NCI-H345 treated with DMSO at 0.1 percent for 48 hours (cell line): ENCODE data around the gene HSFX3.
"Not testable (repeated sequence)": the region's sequence is repeated elsewhere in the genome, so short reads cannot be mapped to it uniquely, and the experiment has no call there.

Experiments used
- DNase-seq: peaks from one replicate; lab custom pipeline; 2025; ENCODE audit not compliant: unreplicated experiment; lab: John Stamatoyannopoulos, UW

The HSFX3 gene, protein sequence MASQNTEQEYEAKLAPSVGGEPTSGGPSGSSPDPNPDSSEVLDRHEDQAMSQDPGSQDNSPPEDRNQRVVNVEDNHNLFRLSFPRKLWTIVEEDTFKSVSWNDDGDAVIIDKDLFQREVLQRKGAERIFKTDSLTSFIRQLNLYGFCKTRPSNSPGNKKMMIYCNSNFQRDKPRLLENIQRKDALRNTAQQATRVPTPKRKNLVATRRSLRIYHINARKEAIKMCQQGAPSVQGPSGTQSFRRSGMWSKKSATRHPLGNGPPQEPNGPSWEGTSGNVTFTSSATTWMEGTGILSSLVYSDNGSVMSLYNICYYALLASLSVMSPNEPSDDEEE

DNA sequence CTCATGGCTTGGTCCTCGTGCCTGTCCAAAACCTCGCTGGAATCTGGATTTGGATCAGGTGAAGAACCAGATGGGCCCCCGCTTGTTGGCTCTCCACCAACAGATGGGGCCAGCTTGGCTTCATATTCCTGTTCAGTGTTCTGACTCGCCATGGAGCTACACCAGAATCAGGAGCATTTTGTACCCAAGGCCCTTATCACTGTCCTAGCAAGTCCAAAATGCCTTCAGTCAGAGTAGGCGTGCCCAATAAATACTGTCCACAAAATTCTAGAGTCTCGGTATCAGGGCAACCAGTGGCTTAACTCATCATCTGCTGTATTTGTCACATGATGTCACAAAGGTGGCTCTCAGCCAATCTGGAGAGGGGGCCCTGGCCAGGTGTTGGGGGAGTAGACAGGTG lies at the start of gene HSFX3:
HSFX3 (minus strand) TSS at position 224 of the 400 bp plus-strand sequence; CDS start at position 152, 72 bp downstream.
- not testable (repeated sequence) for DNase-seq

DNA sequence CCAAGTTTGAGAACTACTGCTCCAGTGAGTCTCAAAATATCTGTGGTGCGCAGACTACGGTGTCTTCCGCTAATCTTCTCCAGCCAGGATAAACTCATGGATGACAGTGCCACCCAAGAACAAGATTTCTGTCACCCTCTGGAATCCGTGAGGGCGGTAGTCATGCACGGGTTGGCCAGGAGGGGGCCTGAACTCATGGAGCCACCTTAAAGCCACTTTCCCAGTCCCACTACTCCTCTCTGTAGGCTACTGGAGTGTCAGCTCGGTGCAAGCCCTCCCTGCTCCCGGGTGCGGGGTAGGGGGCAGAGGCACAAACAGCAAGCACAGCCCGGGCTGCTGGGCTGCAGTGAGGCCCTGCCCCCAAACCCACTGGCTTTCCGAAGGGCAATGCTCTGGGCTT lies 48.9 kb upstream of the HSFX3 start:
- not testable (repeated sequence) for DNase-seq

DNA sequence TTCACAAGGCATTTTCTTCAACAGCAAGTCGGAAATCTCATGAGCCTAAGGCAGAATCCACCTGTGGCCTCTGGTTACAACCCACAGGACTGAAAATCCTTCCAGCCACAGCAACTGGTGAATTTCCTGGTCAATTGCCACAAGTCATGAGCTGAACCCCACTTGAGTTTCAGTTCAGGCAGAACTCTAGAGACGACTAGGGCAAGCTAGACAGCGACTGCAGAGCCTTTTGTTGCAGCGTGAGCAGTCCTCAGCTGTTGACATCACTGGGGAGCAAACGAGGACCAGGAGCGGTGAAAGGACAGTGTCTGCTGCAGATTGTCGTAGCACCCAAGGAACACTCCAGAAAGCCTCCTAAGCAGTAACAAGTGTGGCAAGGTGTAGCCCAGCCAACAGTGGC lies 46.2 kb upstream of the HSFX3 start:
- DNase-seq: not testable (repeated sequence)

DNA sequence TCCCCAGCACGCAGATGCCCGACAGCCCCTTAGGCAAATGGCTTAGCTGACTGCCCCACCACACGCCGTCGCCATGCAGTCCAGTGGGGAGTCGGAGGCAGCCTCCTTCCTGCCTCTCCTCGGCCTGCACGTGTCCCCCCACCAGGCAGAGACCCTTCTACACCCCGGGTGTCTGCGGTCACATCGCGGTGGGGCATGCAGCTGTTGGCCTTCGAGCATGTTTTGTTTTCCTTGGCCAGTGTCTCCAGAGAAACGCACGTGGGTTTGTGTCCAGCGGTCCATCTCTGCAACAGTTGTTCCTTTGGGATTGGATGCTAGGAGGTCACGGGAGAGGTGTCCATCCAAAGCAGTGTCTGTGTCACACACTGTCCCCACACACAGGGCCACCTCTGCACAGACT lies 45.5 kb upstream of the HSFX3 start, which contains the start of gene HSFX2:
HSFX2 (minus strand) TSS at position 101 of the 400 bp plus-strand sequence. CDS start 614 bp downstream, outside the sequence.
- DNase-seq: not testable (repeated sequence)

DNA sequence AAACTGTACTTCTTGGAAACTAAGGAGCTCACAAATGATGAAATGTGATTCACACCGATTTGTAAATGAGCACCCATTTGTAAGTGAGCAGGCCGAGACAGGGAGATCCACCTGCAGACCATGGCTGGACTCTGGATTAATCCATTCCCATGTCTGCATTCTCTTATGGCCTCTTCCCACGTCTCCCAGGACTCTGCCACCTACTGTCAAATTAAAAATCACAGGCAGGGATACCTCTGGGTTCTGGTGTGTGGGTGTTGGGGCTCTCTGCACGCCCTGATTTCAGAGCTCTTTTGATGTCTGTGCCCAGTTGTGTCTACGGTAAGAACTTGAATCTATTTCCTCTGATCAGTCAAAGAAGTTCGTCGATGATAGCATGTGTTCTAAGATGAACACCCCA lies 41.3 kb upstream of the HSFX3 start:
- DNase-seq: not testable (repeated sequence)

DNA sequence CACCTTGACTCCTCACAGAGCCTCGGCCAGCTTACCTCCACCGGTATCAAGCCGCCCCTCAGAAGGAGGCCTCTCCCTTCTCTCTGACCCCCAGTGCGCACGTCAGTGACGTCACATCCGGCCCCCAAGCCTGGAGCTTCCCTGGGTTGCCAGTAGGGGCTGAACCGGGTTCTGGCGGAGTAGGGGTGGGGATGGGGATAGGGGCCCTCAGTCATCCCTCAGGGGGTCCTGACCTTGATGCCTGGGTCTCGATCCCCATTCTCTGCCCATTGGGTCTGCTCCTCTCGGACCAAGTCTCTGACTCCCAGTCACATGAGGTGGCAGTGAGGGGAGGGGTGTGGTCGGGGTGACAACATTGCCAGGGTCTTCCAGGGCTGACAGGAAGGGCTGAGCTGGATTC lies 37.6 kb upstream of the HSFX3 start, which contains the start of gene MAGEA9B:
MAGEA9B (minus strand) TSS at position 101 of the 400 bp plus-strand sequence. CDS start 4,280 bp downstream, outside the sequence.
- not testable (repeated sequence) for DNase-seq

DNA sequence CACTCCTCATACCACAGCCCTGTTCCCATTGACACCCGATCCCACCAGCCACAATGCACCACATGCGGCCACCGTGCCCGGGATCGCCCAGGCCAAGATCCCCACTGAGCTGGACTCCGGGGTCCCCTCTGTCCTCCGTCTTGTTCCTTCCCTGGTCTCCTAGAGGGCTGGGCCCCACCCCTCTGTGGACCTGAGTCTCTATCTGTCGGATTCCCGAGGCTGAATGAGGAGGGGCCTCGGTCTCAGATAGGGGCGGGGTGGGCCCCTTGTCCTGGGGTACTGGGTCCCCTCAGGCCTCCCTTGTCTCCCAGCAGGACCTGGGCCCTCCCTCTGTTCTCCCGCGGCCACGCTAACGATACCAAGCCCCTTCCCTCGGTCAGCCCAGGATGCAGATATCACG lies 35.9 kb upstream of the HSFX3 start:
- not testable (repeated sequence) for DNase-seq

DNA sequence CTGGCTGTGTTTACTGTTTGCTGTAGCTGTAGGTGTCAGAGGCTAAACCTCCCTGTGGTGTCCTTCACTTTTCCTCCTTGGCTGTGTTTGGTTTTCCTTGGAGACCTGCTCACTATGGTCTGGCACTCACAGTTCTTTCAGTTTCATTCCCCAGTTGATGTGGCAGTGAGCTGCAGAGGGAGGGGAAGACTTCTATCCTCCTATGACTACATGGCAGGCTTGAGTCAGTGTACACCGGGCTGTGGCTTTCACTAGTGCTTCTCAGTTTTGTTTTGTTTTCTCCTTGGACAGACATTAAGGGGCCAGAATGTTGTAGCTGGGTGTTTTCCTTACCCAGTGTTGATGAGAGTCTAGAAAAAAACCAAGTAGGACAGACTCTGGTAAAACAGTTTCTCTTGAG lies 23.7 kb upstream of the HSFX3 start:
- not testable (repeated sequence) for DNase-seq

DNA sequence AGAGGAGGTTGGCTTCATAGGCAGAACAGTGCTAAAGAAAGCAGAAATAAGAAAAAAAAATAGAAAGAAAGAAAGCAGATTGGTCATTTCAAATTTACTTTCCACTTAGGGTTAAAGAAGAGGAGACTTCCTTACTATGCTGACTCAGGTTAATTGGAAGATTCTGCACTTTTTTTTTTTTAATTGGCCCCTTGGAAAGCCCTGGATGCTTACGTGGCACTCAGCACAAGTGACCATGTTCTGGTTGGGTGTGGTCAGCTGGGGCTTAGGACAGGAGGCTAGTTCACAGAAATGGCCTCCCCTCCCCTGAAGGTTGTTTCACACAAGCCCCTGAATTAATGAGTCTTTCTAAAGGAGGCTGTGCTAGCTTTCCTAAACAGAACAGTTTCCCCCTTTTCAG lies 23.0 kb upstream of the HSFX3 start:
- no peak for DNase-seq

DNA sequence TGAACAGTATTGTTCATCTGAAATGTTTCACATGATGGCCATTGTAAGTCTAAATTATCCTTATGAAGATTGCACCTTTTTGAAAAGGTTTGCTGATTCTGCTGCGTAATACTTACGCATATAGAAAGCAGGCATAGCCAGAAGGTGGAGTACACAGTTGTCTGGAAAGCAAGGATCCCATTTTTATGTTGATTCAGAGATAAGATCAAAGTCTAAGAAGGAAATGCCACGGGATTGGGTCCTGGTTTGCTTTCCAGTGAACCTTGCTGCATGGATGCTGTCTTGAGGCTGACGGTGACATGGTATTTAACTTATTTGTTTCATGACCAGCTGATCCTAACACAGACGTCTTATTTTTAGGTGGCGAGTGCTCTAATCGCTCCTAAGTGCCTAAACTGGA lies 22.0 kb upstream of the HSFX3 start:
- DNase-seq: no peak

DNA sequence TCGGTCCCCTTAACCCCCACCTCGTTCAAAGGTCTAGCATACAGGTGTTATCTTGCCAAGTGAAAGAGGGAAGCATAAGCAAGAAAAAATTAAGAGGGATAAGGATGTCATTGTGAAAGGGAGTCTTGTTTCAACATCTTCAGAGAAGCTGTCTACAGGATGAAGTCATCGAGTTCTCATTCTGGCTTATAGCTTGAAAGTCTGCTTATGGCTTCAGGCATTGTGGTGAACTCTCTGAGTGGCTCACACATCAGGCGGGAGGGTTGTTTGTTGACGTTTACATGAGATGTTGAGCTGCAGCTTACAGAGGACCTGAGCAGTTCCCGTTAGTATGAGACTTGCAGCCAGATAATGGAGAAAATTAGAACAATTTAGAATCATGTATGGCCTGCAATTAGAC lies 20.9 kb upstream of the HSFX3 start:
- DNase-seq: no peak

DNA sequence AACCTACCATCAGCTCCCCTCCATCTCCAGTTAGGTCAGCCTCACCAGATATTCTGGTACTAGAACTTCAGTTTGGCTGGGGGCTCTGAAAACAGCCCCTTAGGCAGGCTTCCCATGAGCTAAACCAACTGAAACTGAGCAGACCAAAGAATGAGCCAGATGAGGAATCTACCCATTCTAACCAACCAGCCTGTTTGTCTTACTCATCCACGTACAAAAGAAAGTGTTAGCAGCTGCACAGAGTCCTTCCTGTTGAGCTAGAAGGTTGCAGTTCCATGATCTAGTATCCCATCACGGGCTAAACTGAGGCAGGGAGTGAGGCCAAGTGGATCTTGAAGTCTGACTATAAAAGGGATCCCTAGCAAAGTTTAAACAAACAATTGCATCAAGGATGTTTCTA lies 20.0 kb upstream of the HSFX3 start:
- no peak for DNase-seq

DNA sequence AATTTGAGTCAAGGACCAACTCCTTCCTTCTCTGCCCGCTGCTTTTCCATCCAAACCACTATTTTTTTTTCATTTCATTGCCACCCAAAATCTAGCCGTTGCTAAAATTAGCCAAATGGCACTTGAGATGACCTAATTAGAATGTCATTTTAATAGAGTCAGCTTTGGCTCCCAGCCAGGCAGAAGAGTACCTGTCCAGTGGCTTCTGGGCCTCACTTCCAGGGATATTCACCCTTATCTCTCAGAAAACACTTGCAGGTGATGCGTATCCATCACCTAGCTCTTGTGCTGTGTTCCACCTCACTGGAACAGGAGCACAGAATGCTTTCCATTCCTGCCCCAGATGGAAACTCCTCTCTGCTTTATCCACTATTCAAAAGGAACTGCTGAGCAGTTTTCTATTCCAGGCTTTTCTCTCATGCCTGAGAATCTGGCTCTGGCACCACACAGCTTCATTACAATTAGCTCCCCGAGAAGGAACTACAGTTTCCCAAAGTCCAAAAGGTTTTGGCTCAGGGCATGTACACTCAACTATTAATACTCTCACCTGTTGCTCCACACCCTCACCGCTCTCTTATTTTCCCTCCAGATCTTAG lies 19.1 kb upstream of the HSFX3 start:
- DNase-seq: no peak

DNA sequence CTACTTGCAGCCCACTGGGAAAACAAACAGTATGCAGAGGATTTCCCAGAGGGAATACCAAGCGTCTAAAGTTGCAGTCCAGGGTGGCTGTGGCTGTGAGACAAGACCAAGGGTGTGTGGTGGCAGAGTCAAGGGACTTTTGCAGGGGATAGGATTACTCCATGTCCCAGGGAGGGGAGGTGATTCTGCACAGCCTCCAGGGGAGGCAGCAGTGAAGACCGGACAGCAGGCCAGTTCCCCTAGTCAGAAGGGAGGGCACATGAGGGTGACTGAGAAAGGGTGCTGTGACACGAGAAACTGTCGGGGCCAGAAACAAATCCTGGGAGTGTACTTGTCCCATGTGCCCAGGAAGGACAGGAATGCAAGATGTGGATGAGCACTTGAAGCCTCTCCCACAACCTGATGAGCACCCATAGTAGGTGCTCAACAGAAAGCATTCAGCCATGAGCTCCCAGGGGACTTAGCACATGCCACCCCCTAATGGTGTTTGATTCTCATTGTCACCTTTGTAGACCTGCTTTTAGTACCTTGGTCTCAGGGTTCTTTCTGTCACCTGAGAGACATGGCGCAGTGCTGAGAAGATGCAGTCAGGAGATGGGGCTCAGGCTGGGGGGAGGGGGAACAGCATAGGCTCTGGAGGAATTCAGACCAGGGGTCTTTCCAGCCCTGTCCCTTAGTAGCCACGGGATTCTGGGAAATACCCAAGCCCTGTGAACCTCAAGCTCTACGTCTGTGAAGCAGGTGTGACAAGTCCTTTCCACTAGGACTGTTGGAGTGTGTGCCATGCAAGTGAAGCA lies 18.1 kb upstream of the HSFX3 start:
- no peak for DNase-seq

DNA sequence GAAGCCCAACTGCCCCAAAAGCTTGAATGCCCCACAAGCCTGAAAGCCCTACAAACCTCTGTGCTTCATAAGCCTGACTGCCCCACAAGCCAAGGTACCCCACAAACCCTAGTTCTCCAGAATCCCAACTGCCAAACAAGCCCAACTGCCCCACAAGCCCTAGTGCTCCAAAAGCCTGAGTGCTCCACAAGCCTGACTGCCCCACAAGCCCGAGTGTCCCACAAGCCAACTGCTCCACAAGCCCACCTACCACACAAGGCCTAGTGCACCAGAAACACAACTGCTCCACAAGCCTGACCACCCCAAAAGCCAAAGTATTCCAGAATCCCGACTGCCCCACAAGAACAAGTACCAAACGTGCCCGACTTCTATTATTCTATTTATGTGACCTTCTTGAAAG lies 13.6 kb upstream of the HSFX3 start:
- no peak for DNase-seq

DNA sequence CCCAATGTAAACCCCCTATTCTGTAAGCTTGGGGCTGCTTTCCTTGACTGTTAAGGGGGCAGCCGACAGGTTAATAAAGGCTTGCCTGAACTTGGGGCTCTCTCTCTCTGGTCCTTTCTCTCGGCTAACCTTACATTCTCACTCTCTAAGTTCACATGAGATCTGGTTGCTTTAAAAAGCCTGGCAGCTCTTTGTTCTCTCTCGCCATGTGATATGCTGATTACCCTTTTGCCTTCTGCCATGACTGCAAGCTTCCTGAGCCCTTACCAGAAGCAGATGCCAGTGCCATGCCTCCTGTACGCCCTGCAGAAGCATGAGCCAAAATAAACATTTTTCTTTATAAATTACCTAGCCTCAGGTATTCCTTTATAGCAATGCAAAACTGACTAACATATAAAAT lies 5.5 kb upstream of the HSFX3 start:
- DNase-seq: not testable (repeated sequence)

DNA sequence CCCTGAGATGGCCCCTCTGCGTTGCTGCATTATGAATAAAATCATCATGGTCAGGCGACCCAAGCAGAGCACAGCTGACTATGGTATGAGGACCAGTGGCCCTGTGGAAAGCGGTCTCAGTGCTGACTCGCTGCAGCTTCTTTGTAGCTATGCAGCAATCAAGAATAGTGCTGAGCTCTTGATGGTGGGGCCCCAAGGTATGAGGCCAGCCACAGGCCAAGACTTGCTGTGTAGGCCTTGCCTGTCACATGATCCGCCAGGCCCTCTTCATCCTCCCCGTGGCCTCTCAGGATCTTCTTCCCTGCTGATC lies 2.2 kb upstream of the HSFX3 start:
- DNase-seq: not testable (repeated sequence)

DNA sequence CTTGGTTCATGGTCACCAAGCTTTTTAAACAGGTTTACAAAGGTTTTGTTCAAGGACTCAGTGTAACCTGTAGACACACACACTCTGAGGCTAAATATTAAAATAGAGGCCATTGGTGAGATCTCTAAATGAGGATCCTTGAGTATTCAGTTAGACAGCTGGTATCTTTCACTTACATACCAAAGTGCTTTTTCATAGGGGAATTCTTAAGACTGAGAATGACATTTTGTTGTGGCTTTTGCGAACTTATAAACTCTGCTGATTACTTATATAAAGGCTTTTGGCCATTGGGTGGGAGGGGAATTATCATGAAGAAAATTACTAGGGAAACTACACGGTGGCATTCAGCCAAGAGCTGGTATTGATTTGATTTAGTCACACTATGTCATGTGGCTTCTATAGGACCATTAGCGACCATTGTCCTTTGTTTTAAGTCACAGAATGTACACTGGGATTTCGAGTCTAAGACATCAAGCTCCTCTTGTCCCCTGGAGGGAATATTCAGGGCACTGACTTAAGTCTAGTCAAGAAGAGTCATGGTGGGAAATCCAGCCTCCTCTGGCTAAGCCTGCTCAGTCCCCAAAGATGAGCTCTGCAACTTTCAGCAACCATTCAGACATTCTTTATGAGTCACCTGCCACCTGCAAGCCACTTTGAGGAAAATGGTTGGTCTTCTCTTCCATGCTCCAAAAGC lies 1.7 kb upstream of the HSFX3 start:
- DNase-seq: not testable (repeated sequence)

DNA sequence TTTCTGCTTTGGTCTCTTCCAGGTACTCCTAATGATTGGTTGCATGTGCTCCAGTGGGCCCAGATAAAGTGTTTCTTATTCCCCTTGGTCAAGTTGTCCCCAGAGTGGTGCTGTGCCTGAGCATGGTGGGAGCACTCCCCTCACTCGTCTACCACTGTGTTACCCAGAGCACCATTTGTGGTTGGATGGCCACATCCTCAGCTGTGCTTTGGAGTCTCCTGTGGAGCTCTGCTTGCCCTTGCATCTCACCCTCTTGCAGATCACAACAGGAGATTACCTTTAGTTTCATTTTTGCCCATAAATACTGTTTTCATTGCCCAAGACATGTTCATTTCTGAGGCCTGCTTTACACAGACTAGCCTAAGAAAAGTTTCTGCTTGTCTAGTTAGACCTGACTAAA lies 730 bp upstream of the HSFX3 start:
- DNase-seq: not testable (repeated sequence)

DNA sequence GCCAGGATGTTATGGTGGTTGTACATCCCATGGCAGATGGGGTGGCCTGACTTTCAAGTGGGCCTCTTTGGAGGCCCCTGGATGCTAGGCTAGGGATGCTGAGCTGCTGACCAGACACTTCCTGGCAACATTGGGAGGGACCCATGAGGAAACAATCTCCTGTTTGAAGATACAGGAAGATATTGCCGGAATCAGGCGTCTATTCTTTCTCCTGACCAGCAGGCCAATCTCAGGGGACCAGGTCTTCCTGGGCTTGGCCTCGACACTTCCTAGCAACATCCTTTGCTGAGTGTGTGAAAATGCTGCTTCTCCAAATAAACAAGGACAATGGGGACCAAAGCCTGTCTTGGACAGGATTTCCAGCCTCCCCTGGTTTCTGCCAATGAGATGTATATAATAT lies 1.9 kb downstream of the HSFX3 start:
- not testable (repeated sequence) for DNase-seq

DNA sequence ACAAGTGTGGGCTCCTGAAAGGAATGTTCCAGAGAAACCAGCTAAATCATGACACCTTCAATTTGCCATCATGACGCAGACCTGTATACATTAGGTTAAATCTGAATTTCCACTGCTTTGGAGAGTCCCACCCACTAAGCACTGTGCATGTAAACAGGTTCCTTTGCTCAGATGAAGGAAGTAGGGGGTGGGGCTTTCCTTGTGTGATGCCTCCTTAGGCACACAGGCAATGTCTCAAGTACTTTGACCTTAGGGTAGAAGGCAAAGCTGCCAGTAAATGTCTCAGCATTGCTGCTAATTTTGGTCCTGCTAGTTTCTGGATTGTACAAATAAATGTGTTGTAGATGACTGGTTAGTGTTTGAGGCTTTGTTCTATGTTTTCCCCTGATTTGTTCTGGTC lies 2.8 kb downstream of the HSFX3 start:
- DNase-seq: not testable (repeated sequence)
